HG03280 (cell line): ENCODE data around the gene TMEM145.

ENCODE experiments used
- ATAC-seq: cut with Tn5 transposase; IDR thresholded peaks from one replicate; pipeline ENCODE4 v1.9.1; 2021; ENCODE audit warnings: mild to moderate bottlenecking, moderate library complexity; ENCODE audit not compliant: unreplicated experiment

Gene TMEM145

DNA sequence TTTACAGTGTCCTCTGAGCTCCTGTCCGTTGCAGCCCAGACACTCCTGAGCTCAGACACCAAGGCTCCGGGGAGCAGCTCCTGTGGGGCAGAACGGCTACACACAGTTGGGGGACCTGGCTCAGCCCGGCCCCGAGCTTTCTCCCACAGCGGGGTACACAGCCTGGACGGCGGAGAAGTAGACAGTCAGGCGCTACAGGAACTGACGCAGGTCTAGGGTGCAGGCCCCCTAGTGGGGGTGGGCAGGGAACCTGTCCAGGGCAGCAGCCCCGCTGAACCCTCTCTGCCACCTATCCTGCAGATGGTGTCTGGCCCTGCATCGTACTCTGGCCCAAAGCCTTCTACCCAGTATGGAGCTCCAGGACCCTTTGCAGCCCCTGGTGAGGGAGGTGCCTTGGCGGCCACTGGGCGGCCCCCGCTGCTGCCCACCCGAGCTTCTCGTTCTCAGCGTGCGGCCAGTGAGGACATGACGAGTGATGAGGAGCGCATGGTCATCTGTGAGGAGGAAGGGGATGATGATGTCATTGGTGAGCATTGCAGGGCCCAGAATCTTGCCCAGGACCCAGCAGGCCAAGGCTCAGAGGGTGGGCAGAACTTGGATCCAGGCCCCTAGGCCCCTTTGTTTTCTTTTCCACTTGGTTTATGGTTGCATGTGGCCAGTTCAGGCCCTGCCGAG is 24.1 kb upstream of the TMEM145 start:
- no peak for ATAC-seq

DNA sequence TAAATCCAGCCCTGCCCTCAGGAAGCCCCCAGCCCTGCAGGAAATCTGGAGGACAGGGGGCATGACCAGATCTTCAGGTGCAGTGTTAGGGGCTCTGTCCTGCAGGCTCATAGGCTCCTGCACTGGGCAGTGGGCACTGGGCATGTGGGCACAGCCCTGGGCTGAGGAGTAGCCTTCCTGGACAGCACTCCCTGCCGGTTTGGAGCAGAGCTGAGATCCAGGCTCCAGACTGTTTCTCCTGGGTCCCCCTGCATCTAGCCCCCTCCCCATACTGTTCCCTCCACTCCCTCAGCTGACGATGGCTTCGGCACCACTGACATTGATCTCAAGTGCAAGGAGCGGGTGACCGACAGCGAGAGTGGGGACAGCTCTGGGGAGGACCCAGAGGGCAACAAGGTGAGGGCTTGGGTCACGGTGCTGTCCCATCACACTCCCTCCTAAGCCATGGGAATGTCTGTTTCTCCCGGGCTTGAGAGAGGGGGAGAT is 23.5 kb upstream of the TMEM145 start:
- no peak for ATAC-seq

DNA sequence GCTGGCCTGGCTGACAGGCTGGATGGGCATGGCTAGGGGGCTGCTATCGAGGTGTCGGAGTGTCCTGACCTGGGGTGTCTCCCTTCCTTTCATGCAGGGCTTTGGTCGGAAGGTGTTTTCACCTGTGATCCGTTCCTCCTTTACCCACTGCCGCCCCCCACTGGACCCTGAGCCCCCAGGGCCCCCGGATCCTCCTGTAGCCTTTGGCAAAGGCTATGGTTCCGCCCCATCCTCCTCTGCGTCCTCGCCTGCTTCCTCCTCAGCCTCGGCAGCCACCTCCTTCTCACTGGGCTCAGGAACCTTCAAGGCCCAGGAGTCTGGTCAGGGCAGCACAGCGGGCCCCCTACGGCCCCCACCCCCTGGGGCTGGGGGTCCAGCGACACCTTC is 23.0 kb upstream of the TMEM145 start:
- ATAC-seq = no peak

DNA sequence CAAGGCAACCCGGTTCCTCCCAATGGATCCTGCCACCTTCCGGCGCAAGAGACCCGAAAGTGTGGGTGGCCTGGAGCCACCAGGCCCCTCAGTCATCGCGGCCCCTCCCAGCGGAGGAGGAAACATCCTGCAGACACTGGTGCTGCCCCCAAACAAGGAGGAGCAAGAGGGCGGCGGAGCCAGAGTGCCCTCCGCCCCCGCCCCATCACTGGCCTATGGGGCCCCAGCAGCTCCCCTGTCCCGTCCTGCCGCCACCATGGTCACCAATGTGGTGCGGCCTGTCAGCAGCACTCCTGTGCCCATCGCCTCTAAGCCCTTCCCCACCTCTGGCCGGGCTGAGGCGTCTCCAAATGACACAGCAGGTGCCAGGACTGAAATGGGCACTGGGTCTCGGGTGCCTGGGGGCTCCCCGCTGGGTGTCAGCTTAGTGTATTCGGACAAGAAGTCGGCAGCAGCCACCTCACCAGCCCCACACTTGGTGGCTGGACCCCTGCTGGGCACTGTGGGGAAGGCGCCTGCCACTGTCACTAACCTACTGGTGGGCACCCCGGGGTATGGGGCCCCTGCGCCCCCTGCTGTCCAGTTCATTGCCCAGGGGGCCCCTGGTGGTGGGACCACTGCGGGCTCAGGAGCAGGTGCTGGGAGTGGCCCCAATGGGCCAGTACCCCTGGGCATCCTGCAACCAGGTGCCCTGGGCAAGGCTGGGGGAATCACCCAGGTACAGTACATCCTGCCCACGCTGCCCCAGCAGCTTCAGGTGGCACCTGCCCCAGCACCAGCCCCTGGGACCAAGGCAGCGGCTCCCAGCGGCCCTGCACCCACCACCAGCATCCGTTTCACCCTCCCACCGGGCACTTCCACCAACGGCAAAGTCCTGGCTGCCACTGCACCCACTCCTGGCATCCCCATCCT is 22.3 kb upstream of the TMEM145 start:
- no peak for ATAC-seq

DNA sequence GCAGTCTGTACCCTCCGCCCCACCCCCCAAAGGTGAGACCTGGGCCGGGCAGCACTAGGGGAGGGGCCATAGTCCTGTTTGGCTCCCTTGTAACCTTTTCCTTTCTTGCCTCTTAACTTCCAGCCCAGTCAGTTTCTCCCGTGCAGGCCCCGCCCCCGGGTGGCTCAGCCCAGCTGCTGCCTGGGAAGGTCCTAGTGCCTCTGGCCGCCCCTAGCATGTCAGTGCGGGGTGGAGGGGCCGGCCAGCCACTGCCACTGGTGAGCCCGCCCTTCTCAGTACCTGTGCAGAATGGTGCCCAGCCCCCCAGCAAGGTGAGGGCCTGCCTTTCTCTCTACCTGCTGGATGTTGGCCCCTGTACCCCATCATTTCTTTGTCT is 21.7 kb upstream of the TMEM145 start:
- ATAC-seq = no peak

DNA sequence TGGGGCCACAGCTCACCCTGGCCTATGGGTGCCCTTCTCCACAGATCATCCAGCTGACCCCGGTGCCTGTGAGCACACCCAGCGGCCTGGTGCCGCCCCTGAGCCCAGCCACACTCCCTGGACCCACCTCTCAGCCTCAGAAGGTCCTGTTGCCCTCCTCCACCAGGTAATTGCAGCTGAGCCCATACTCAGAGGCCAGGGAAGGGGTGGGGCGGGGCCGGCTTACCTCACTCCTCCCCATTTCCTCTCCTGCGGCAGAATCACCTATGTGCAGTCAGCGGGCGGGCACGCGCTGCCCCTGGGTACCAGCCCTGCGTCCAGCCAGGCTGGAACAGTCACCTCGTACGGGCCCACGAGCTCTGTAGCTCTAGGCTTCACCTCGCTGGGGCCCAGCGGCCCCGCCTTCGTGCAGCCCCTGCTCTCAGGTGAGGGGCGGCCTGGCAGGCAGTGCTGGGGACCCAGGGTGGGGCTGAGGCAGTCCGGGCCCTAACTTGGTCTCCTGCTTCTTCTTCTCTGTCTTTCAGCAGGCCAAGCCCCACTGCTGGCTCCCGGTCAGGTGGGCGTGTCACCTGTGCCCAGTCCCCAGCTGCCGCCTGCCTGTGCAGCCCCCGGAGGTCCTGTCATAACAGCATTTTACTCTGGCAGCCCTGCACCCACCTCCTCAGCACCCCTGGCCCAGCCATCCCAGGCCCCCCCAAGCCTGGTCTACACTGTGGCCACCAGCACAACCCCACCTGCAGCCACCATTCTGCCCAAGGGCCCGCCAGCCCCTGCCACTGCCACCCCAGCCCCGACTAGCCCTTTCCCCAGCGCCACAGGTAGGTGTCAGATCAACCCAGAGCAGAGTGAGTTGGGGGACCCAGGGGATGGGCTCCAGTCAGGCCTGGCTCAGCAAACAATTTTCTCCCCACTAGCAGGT is 20.8 kb upstream of the TMEM145 start:
- ATAC-seq = no peak

GRCh38 chr19:42292963-42293362 is 20.1 kb upstream of the TMEM145 start:
- no peak for ATAC-seq

- no peak for ATAC-seq
These were observed 19.6 kb upstream of the TMEM145 start for GRCh38 chr19:42293540-42293939.

- ATAC-seq = no peak
These were observed 19.2 kb upstream of the TMEM145 start for GRCh38 chr19:42293948-42294347.

GRCh38 chr19:42294471-42295137 is 18.5 kb upstream of the TMEM145 start:
- no peak for ATAC-seq

DNA sequence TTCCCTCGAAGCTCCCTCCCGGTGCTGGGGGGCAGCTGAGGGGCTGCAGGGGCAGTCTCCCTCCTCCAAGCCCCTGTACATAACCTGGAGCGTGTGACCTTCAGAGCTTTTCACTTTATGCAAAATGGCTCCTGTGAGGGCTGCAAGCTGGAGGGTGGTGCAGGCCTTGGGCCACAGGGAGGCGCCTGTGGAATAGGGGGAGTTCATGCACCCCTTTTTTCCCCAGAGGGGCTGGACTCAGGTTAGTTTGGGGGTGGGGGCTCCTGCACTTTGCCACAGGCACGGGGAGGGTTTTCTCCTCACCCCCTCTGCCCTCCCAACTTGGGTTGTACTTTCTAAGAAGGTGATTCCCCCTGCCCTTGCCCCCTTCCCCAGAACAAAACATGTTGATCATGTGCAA is 17.8 kb upstream of the TMEM145 start:
- no peak for ATAC-seq

- ATAC-seq = no peak
These were observed 17.1 kb upstream of the TMEM145 start for GRCh38 chr19:42295831-42296525.

- no peak for ATAC-seq
These were observed 16.1 kb upstream of the TMEM145 start for GRCh38 chr19:42297039-42297438.

- no peak for ATAC-seq
These were observed 11.4 kb upstream of the TMEM145 start, which contains the start of gene PRR19 for GRCh38 chr19:42301646-42302203. Gene PRR19, plus strand, starts transcription at chr19:42302132. Its CDS starts 7,453 bp downstream, at chr19:42309585.

DNA sequence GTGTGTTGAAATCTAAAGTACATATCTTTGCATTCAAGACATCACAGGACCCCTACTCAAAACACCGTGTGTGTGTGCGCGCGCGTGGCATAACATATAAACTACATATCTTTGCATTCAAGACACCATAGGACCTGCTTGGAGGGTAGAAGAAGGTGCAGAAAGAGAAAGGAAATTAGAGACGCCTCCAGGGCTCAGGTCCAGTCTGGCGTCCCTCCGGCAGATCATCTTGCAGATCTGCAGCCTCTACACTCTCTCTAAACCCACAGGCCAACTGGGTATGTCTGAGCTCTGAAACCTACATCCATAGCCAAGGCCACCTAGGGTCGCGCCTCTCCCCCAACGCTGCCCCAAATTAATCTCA is 10.0 kb upstream of the TMEM145 start:
- ATAC-seq = no peak

GRCh38 chr19:42303876-42304275 is 9.2 kb upstream of the TMEM145 start:
- no peak for ATAC-seq

GRCh38 chr19:42306646-42307045 is 6.5 kb upstream of the TMEM145 start:
- no peak for ATAC-seq

GRCh38 chr19:42309686-42310085 is 3.4 kb upstream of the TMEM145 start:
- ATAC-seq = no peak

- no peak for ATAC-seq
These were observed 1.5 kb upstream of the TMEM145 start for GRCh38 chr19:42311657-42312056.

GRCh38 chr19:42312370-42312769 is 739 bp upstream of the TMEM145 start:
- no peak for ATAC-seq
